Measurements from ENCODE around the gene PRTG. TPM values are rescaled to one million over a fixed set of nuclear protein-coding genes. Genes with fewer than 3 reads are reported as not detected.

PRTG gene
- total RNA-seq, 1 donor = 4.7 TPM

- Histone ChIP-seq H3K9me3 (ENCODE audit: low read depth, low read length) (no peaks in the 10 kb centered on the region), H4K20me1 (ENCODE audit: insufficient read depth, low read length) (no peaks in the 10 kb centered on the region), H3K27me3 (ENCODE audit: insufficient read depth, low read length) (no peaks in the 10 kb centered on the region), H3K36me3 (ENCODE audit: insufficient read depth, low read length) (no peaks in the 10 kb centered on the region), H3K4me3 (ENCODE audit: insufficient read depth, low read length) (no peak overlapping the region), H3K27ac (ENCODE audit: low read depth, low read length) (no peak overlapping the region), H3K79me2 (ENCODE audit: insufficient read depth, low read length) (no peaks in the 10 kb centered on the region), H3K4me2 (ENCODE audit: insufficient read depth, low read length) (no peak overlapping the region), H3K4me1 (ENCODE audit: insufficient read depth, low read length) (peaks cover 7% of the 10 kb centered on the region), H2AFZ (ENCODE audit: low read length) (no peak overlapping the region)
- TF ChIP-seq CTCF (IDR thresholded peaks at IDR 0.05; ENCODE audit: extremely low read depth, low read depth, low read length) = no peak
- no peak for DNase-seq (ENCODE audit: insufficient read length, low spot score, missing footprints)
These were observed 112.1 kb downstream of the PRTG start for GRCh38 chr15:55630858-55631257.

- Histone ChIP-seq H3K9me3 (ENCODE audit: low read depth, low read length) (no peaks in the 10 kb centered on the region), H2AFZ (ENCODE audit: low read length) (no peak overlapping the region), H3K4me1 (ENCODE audit: insufficient read depth, low read length) (peaks cover 7% of the 10 kb centered on the region), H3K27me3 (ENCODE audit: insufficient read depth, low read length) (no peaks in the 10 kb centered on the region), H3K4me2 (ENCODE audit: insufficient read depth, low read length) (no peak overlapping the region), H4K20me1 (ENCODE audit: insufficient read depth, low read length) (no peaks in the 10 kb centered on the region), H3K4me3 (ENCODE audit: insufficient read depth, low read length) (no peak overlapping the region), H3K27ac (ENCODE audit: low read depth, low read length) (no peak overlapping the region), H3K36me3 (ENCODE audit: insufficient read depth, low read length) (no peaks in the 10 kb centered on the region), H3K79me2 (ENCODE audit: insufficient read depth, low read length) (no peaks in the 10 kb centered on the region)
- no peak for TF ChIP-seq CTCF (IDR thresholded peaks at IDR 0.05; ENCODE audit: extremely low read depth, low read depth, low read length)
- DNase-seq (ENCODE audit: insufficient read length, low spot score, missing footprints) = no peak
These were observed 114.6 kb downstream of the PRTG start for GRCh38 chr15:55628369-55628730.

- Histone ChIP-seq H3K4me2 (ENCODE audit: insufficient read depth, low read length) (peak overlapping the region; percentile 66), H3K9me3 (ENCODE audit: low read depth, low read length) (no peaks in the 10 kb centered on the region), H3K79me2 (ENCODE audit: insufficient read depth, low read length) (no peaks in the 10 kb centered on the region), H3K4me3 (ENCODE audit: insufficient read depth, low read length) (peak overlapping the region; percentile 32), H3K27ac (ENCODE audit: low read depth, low read length) (peak overlapping the region; percentile 11), H3K27me3 (ENCODE audit: insufficient read depth, low read length) (no peaks in the 10 kb centered on the region), H2AFZ (ENCODE audit: low read length) (peak overlapping the region; percentile 70), H4K20me1 (ENCODE audit: insufficient read depth, low read length) (no peaks in the 10 kb centered on the region), H3K4me1 (ENCODE audit: insufficient read depth, low read length) (peaks cover 7% of the 10 kb centered on the region), H3K36me3 (ENCODE audit: insufficient read depth, low read length) (no peaks in the 10 kb centered on the region)
- peak; percentile 94 for DNase-seq (ENCODE audit: insufficient read length, low spot score, missing footprints)
- TF ChIP-seq CTCF (IDR thresholded peaks at IDR 0.05; ENCODE audit: extremely low read depth, low read depth, low read length) = peak; percentile 18
These were observed 115.1 kb downstream of the PRTG start for GRCh38 chr15:55627730-55628368.

- H3K4me2 ChIP-seq (ENCODE audit: insufficient read depth, low read length) = no peak overlapping the region
- H3K36me3 ChIP-seq (ENCODE audit: insufficient read depth, low read length) = no peaks in the 10 kb centered on the region
- no peaks in the 10 kb centered on the region for H3K4me1 ChIP-seq (ENCODE audit: insufficient read depth, low read length)
- no peak overlapping the region for H2AFZ ChIP-seq (ENCODE audit: low read length)
- H3K4me3 ChIP-seq (ENCODE audit: insufficient read depth, low read length) = no peak overlapping the region
- TF ChIP-seq CTCF (IDR thresholded peaks at IDR 0.05; ENCODE audit: extremely low read depth, low read depth, low read length) = no peak
- no peak for DNase-seq (ENCODE audit: insufficient read length, low spot score, missing footprints)
- no peaks in the 10 kb centered on the region for H4K20me1 ChIP-seq (ENCODE audit: insufficient read depth, low read length)
- H3K27me3 ChIP-seq (ENCODE audit: insufficient read depth, low read length) = no peaks in the 10 kb centered on the region
- no peaks in the 10 kb centered on the region for H3K79me2 ChIP-seq (ENCODE audit: insufficient read depth, low read length)
- H3K27ac ChIP-seq (ENCODE audit: low read depth, low read length) = no peak overlapping the region
- no peaks in the 10 kb centered on the region for H3K9me3 ChIP-seq (ENCODE audit: low read depth, low read length)
These were observed 123.2 kb downstream of the PRTG start for GRCh38 chr15:55619783-55620182.
